Fibroblast of mammary gland (primary cell): ENCODE data around the gene AXDND1.

ENCODE experiments used
- DNase-seq: peaks from one replicate; pipeline ENCODE4 v3.0.0-alpha.2; 2010; ENCODE audit warnings: low read depth
- H3K4me3 ChIP-seq: 2 replicates; pipeline ENCODE4 v1.5.1; 2011; ENCODE audit warnings: low read depth, mild to moderate bottlenecking, low read length, moderate library complexity; ENCODE audit not compliant: control insufficient read depth
- CTCF ChIP-seq: conservative IDR thresholded peaks from 2 replicates; pipeline ENCODE4 v1.5.1; 2011; ENCODE audit warnings: low read depth, low read length, inconsistent platforms; ENCODE audit not compliant: control insufficient read depth, insufficient read depth

Gene AXDND1

GRCh38 chr1:179365342-179366092 is at the start of gene AXDND1:
TSS of gene AXDND1 (plus strand) at chr1:179365971. CDS start at chr1:179366510, 539 bp downstream.
- peak; percentile 83 for DNase-seq
- H3K4me3 ChIP-seq = peak within 1 kb of the TSS; percentile 79
- TF ChIP-seq CTCF = peak; percentile 25

- no peak overlapping the region for H3K4me3 ChIP-seq
- no peak for TF ChIP-seq CTCF
- DNase-seq = no peak
These were observed 47.3 kb upstream of the AXDND1 start for GRCh38 chr1:179318491-179318890.

GRCh38 chr1:179321533-179322216 is 44.1 kb upstream of the AXDND1 start:
- DNase-seq = no peak
- no peak overlapping the region for H3K4me3 ChIP-seq
- TF ChIP-seq CTCF = no peak

- no peak for TF ChIP-seq CTCF
- no peak for DNase-seq
- no peak overlapping the region for H3K4me3 ChIP-seq
These were observed 43.2 kb upstream of the AXDND1 start for GRCh38 chr1:179322557-179322956.

- H3K4me3 ChIP-seq = no peak overlapping the region
- no peak for DNase-seq
- TF ChIP-seq CTCF = no peak
These were observed 42.3 kb upstream of the AXDND1 start for GRCh38 chr1:179323436-179323835.

- DNase-seq = no peak
- TF ChIP-seq CTCF = no peak
- H3K4me3 ChIP-seq = no peak overlapping the region
These were observed 39.9 kb upstream of the AXDND1 start for GRCh38 chr1:179325836-179326235.
